Umbilical cord (tissue), 2 donors: ENCODE data around the gene PLAC9. TPM values are rescaled to one million over a fixed set of nuclear protein-coding genes. Genes with fewer than 3 reads are reported as not detected.
"Not testable (repeated sequence)": the region's sequence is repeated elsewhere in the genome, so short reads cannot be mapped to it uniquely, and the experiment has no call there.

Experiments used
- DNase-seq: peaks from one replicate; pipeline ENCODE4 v3.0.0-alpha.2; 2015; ENCODE audit warnings: low spot score
- total RNA-seq: library from RNA; depleted of rRNA; stranded (reverse); fragments of >200 nt; gene quantifications from one replicate; pipeline ENCODE4 v1.2.3, GENCODE V29; 2014; ENCODE audit warnings: low replicate concordance; ENCODE audit not compliant: insufficient read depth

The PLAC9 gene
- total RNA-seq, 1 donor from 2014 or later: 169 TPM

GRCh38 chr10:80139265-80139664 is 6.7 kb downstream of the PLAC9 start:
- DNase-seq: no peak

DNA sequence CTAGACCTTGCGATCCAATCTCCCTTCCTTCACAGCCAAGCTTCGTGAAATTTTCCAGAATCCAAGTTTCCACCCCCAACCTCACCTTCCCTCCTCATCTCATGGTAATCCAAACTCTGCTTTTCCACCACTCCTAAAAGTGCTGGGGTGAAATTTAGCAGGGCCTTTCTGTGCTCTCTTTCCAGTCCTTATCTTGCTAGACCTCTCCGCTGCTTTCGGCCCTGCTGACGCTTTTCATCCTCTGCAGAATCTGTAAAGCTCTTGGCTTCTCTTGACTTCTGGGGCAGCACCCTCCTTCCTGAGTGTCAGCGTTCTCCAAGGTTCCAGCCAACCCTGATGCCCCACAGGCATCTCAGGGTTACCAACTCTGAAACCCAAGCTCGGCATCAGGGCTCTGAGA is 7.7 kb downstream of the PLAC9 start:
- peak; percentile 80 for DNase-seq

DNA sequence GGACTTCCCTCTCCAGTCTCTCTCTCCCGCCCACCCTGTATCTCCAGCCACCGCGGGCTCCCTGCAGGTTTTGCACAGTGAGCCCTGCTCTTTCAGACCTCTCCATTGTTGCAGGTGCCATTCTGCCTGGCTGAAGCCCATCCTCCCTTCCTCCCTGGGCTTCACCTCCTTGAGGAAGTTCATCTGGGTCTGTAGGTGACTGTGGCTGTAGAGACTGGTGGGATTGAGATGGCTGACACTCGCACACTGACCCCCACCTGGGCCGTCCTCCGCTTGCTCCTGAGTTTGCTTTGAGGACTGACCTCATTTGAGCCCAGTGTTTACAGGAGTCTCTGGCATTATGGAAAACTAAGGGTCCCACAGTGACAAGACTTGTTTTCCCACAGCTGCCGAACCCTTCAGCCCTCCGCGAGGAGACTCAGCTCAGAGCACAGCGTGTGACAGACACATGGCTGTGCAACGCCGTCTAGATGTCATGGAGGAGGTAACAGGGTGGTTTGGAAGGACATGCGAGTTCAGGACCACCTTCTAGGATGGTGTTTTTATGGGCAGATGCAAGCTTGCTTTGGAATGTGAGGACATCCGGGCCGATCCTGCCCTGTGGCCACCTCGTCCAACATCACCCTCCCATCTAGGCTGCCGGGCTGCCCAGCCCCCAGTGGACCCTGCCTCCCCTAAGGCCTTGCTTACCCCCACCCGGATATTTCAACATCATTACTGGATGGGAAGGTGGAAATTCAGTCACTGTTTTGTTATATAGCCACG is 9.3 kb downstream of the PLAC9 start:
- DNase-seq: no peak

- DNase-seq: no peak
Measured at GRCh38 chr10:80144067-80144695, 11.7 kb downstream of the PLAC9 start.

DNA sequence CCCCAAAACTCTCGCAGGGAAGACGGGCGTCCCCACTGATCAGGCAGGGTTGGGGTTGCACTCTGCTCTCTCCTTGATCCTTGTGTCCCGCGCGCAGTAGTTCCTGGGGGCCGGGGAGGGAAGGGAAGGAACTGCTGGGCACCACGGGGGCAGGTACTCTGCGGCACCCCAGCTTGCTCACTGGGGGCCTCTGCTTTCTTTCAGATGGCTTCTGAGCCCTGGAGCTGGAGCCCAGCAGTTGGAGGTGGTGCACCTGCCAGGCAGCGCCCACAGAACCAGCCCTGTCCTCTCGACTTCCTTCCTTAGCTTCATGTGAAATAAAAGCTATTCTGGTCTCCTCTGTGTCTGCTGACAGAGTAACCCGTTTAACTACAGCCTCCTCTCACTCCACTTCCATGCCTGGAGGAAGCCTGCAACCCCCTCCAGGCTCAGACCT is 12.2 kb downstream of the PLAC9 start:
- no peak for DNase-seq

- DNase-seq: not testable (repeated sequence)
Measured at GRCh38 chr10:80145406-80146308, 13.1 kb downstream of the PLAC9 start.

GRCh38 chr10:80146918-80147317 is 14.4 kb downstream of the PLAC9 start:
- DNase-seq: no peak

- no peak for DNase-seq
Measured at GRCh38 chr10:80148166-80148805, 15.8 kb downstream of the PLAC9 start.

- no peak for DNase-seq
Measured at GRCh38 chr10:80149123-80149522, 16.6 kb downstream of the PLAC9 start.

- DNase-seq: no peak
Measured at GRCh38 chr10:80150172-80150571, 17.6 kb downstream of the PLAC9 start.

DNA sequence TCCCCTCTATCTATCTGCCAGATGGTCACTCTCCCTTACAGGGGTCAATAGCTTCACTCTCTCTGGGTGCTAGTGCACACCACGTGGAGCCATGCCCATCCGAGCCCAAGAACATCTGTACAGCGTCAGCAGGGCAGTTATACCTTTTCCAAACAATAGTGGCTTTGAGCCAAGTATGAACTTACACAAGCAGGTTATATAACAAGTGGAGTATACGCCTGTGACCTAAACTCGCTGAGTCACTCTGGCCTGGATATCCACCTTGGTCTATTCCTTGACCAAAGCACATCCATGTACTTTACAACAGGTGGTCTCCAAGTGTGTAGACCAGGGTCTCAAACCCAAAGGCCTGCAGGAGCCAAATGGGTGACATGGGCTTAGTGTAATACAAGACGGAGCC is 20.3 kb downstream of the PLAC9 start:
- no peak for DNase-seq

DNA sequence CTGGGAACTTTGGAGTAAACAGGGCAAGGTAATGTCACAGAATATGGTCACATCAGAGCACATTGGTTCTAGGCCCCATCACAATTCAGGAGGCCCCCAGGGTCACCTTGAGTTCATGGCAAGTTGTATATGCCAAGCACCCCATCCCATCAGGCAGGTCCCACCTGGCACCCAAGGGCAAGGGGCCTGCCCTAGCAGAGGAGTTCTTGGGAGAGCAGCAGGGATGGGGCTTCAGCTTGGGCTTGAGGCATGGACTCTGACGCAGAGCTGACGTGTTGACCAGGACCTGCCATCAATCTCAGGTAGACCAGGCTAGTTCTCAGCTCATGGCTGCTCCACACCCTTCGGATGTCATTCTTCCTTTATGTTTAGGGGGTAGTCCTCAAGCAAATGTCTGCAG is 20.9 kb downstream of the PLAC9 start:
- no peak for DNase-seq

DNA sequence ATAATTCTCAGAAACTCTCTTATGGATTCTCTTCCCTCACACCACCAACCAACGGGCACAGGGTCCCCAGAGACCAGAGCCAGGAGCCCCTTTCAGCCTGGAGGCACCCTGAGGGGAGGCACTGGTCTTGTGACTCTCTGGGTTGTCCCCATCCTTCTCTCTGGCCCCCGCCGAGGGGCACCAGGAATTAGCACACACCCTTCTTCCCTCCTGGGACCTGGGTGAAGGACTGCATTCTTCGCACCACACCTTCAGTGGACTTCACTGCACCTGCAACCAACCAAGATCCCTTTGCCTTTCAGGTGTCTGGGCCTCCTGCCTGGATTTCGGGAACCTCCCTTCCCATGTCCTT is 22.1 kb downstream of the PLAC9 start:
- DNase-seq: no peak

DNA sequence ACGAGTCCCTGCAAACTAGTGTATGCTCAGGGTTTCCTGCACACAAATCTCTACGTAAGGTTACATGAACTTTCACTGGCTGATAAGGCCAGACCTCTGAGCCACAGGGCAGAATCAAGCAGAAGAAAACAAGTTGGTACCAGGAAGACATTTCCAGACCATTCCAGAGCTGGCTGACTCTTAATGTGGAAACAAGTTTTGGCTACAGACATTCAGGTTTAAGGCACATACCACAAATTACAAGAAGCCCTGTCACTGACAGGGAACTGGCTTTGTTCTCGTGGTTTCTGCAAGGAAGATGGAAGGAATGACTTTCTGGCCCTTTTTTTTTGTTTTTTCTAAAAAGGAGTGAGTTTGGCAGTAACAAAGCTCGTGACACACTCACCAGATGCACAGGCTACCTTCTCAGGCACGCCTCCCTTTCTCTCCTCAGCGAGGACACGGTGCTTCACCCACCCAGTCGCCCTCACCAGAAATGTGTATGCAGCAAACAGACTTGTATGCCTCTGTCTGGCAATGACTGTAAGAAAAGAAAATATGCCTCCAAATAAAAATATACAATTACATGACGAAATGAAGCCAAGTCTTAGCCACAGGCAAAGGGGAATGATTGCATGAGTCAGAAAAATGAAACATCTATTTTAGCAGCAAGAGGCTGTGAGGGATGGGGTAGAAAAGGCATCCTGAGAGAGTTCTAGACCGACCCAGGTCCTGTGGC is 22.6 kb downstream of the PLAC9 start:
- peak; percentile 75 for DNase-seq

GRCh38 chr10:80155696-80156215 is 23.2 kb downstream of the PLAC9 start:
- no peak for DNase-seq

GRCh38 chr10:80156216-80156615 is 23.7 kb downstream of the PLAC9 start:
- no peak for DNase-seq

- no peak for DNase-seq
Measured at GRCh38 chr10:80157561-80157960, 25.0 kb downstream of the PLAC9 start.

DNA sequence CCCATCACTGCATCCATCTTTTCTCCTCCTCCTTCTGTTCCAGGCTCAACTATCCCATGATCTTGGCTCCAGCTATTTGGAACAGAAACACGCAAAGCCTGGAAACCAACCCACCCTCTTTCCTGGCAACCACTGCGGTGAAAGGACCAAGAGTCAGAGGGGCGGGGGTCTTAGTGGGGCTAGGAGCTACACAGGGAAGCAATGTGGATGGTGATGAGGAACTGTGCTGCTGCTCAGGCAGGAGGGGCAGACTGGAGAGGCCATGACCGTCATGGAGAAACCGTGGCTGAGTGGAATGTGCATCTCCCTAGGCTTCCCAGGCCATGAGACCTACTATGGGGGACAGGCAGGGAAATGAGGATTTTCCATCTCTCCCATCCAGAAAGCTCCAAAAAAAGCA is 25.6 kb downstream of the PLAC9 start:
- DNase-seq: no peak

- DNase-seq: peak; percentile 96
Measured at GRCh38 chr10:80158598-80159127, 26.1 kb downstream of the PLAC9 start.

DNA sequence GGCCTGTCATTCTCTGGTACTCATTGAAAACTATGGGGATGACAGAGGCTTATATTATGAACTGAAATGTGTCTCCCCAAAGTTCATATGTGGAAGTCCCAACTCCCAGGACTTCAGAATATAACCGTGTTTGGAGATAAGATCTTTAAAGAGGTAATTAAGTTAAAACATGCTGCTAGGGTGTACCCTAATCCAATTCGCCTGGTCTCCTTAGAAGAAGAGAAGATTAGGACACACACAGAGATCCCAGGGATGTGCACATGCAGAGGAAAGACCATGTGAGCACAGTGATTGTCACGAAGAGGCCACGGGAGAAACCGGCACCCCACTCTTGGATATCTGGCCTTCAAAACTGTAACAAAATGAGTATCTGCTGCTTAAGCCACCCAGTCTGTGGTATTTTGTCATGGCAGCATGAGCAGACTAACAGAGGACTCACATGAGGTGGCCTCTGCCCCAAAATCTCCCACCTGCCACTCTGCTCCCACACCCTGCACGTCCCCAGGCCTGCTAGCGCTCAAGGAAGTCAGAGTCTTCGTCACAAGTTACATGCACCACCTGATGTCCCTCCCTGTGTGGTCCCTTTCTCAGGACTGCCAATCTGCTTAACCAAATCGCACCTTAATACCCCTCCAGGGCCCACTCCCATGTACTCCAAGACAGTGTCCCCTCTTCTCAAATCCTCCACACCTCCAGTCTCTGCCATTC is 26.8 kb downstream of the PLAC9 start:
- DNase-seq: no peak
